Parathyroid adenoma (tissue), 2 donors: Measurements from ENCODE around the gene BRME1.

ENCODE experiments used
- H2AFZ ChIP-seq: fragments of 300-600 bp; sonication (generic); one replicate; pipeline ENCODE4 v1.7.0; 2017; ENCODE audit warnings: antibody characterized with exemption, mild to moderate bottlenecking
- H3K27ac ChIP-seq: fragments of 300-600 bp; sonication (generic); one replicate; pipeline ENCODE4 v1.7.0; 2017
- H3K27me3 ChIP-seq: fragments of 300-600 bp; sonication (generic); one replicate; pipeline ENCODE4 v1.7.0; 2017; ENCODE audit warnings: low read length; ENCODE audit not compliant: control insufficient read depth, insufficient read depth
- H3K36me3 ChIP-seq: fragments of 300-600 bp; sonication (generic); one replicate; pipeline ENCODE4 v1.7.0; 2017; ENCODE audit warnings: low read length; ENCODE audit not compliant: control insufficient read depth, insufficient read depth
- H3K4me1 ChIP-seq: fragments of 300-600 bp; sonication (generic); one replicate; pipeline ENCODE4 v1.7.0; 2017; ENCODE audit warnings: control low read depth
- H3K4me2 ChIP-seq: fragments of 300-600 bp; sonication (generic); one replicate; pipeline ENCODE4 v1.7.0; 2017; ENCODE audit warnings: low read length
- H3K4me3 ChIP-seq: fragments of 300-600 bp; sonication (generic); one replicate; pipeline ENCODE4 v1.7.0; 2017; ENCODE audit warnings: low read depth, low read length
- H3K79me2 ChIP-seq: fragments of 300-600 bp; sonication (generic); one replicate; pipeline ENCODE4 v1.7.0; 2017; ENCODE audit warnings: control low read depth
- H3K9ac ChIP-seq: fragments of 300-600 bp; sonication (generic); one replicate; pipeline ENCODE4 v1.7.0; 2017; ENCODE audit warnings: mild to moderate bottlenecking
- H3K9me3 ChIP-seq: fragments of 300-600 bp; sonication (generic); one replicate; pipeline ENCODE4 v1.7.0; 2017; ENCODE audit warnings: low read length; ENCODE audit not compliant: control insufficient read depth
- CTCF ChIP-seq: fragments of 300-600 bp; sonication (generic); IDR thresholded peaks from one replicate; pipeline ENCODE4 v1.7.0; 2017; ENCODE audit warnings: antibody characterized with exemption, mild to moderate bottlenecking
- donor health status: primary hyperparathyroidism.

Gene BRME1

GRCh38 chr19:13905634-13906520, at the start of gene BRME1, which contains the start of gene CC2D1A:
Gene BRME1 (minus strand): TSS chr19:13906117. CDS start chr19:13904892, 1,225 bp downstream.
Gene CC2D1A (plus strand): TSS chr19:13906201. CDS start chr19:13906442, 241 bp downstream.
- peak within 1 kb of the TSS; percentile 83 for H3K4me3 ChIP-seq
- H3K9me3 ChIP-seq, result no peaks in the 10 kb centered on the region
- no peaks in the 10 kb centered on the region for H3K27me3 ChIP-seq
- H3K4me1 ChIP-seq, result peaks cover 6% of the 10 kb centered on the region
- no peak for TF ChIP-seq CTCF
- peak within 1 kb of the TSS; percentile 49 for H3K9ac ChIP-seq
- H3K4me2 ChIP-seq, result peak within 1 kb of the TSS; percentile 91
- no peaks in the 10 kb centered on the region for H3K36me3 ChIP-seq
- H2AFZ ChIP-seq, result peak within 1 kb of the TSS; percentile 99
- peaks cover 7% of the 10 kb centered on the region for H3K79me2 ChIP-seq
- peak within 1 kb of the TSS; percentile 41 for H3K27ac ChIP-seq

GRCh38 chr19:13954185-13954584, 48.3 kb upstream of the BRME1 start:
- H3K4me2 ChIP-seq, result no peak overlapping the region
- H3K36me3 ChIP-seq, result no peaks in the 10 kb centered on the region
- H3K9me3 ChIP-seq, result no peaks in the 10 kb centered on the region
- no peaks in the 10 kb centered on the region for H3K27me3 ChIP-seq
- H3K79me2 ChIP-seq, result peaks cover 12% of the 10 kb centered on the region
- peaks cover 12% of the 10 kb centered on the region for H3K4me1 ChIP-seq
- H2AFZ ChIP-seq, result no peak overlapping the region
- H3K27ac ChIP-seq, result no peak overlapping the region
- H3K9ac ChIP-seq, result no peak overlapping the region
- no peak for TF ChIP-seq CTCF
- H3K4me3 ChIP-seq, result no peak overlapping the region

GRCh38 chr19:13952931-13953531, 47.1 kb upstream of the BRME1 start:
- Histone ChIP-seq H3K27me3 (no peaks in the 10 kb centered on the region), H3K27ac (peak overlapping the region; percentile 54), H3K4me2 (peak overlapping the region; percentile 72), H3K9me3 (no peaks in the 10 kb centered on the region), H3K9ac (no peak overlapping the region), H3K36me3 (no peaks in the 10 kb centered on the region), H2AFZ (peak overlapping the region; percentile 58), H3K79me2 (peaks cover 12% of the 10 kb centered on the region), H3K4me3 (peak overlapping the region; percentile 74), H3K4me1 (peaks cover 12% of the 10 kb centered on the region)
- TF ChIP-seq CTCF, result peak; percentile 10

GRCh38 chr19:13952154-13952930, 46.4 kb upstream of the BRME1 start, which contains the start of gene DCAF15:
Gene DCAF15 (plus strand): TSS chr19:13952509. CDS start chr19:13952513, 4 bp downstream.
- Histone ChIP-seq H3K4me2 (peak within 1 kb of the TSS; percentile 91), H3K27me3 (no peaks in the 10 kb centered on the region), H3K4me3 (peak within 1 kb of the TSS; percentile 74), H3K4me1 (peaks cover 12% of the 10 kb centered on the region), H3K9me3 (no peaks in the 10 kb centered on the region), H3K9ac (peak within 1 kb of the TSS; percentile 11), H3K27ac (peak within 1 kb of the TSS; percentile 70), H2AFZ (peak within 1 kb of the TSS; percentile 91), H3K79me2 (peaks cover 12% of the 10 kb centered on the region), H3K36me3 (no peaks in the 10 kb centered on the region)
- TF ChIP-seq CTCF, result no peak
